ENCODE measurements around the gene CAGE1.

- TF ChIP-seq CTCF (IDR thresholded peaks at IDR 0.05) (no peak), POLR2A (IDR thresholded peaks at IDR 0.05) (no peak), EP300 (IDR thresholded peaks at IDR 0.05) (no peak)
Observed at GRCh38 chr6:7316658-7317533, 72.6 kb downstream of the CAGE1 start.

All from tibial nerve (tissue), 4 donors.